Measurements from ENCODE around the gene NIPAL4. TPM values are rescaled to one million over a fixed set of nuclear protein-coding genes. Genes with fewer than 3 reads are reported as not detected.

The NIPAL4 gene
- total RNA-seq, 1 donor from 2014 or later: 10.8 TPM

DNA sequence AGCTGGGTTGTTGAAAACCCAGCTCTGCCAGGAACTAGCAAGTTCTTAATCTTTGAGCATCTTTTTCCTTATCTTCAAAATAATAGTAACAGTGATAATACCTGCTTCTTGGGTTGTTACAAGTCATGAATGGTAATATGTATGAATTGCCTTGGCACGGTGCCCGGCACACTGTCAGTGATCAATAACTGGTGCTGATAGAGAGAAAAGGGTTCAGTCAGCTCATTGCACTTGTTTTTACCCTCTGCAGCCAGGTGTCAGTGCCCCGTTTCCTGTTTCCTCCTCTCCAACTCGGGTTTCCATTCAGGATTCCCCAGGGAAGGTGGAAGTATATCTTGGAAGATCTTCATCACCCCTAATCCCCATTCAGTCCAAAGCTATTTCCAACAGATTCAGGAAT, 15.8 kb upstream of the NIPAL4 start:
- Mint-ChIP-seq H3K4me3 (ENCODE audit: unreplicated experiment) (no peak overlapping the region), H3K27ac (ENCODE audit: unreplicated experiment) (no peak overlapping the region), H3K4me1 (ENCODE audit: low read depth, unreplicated experiment) (peaks cover 13% of the 10 kb centered on the region), H3K9me3 (ENCODE audit: unreplicated experiment) (peaks cover 2% of the 10 kb centered on the region), H3K36me3 (ENCODE audit: low read depth, unreplicated experiment) (no peaks in the 10 kb centered on the region), H3K27me3 (ENCODE audit: low read depth, unreplicated experiment) (peaks cover 6% of the 10 kb centered on the region)
- H3K27ac ChIP-seq (ENCODE audit: low read depth, low read length): no peak overlapping the region
- FAIRE-seq (no peak), DNase-seq (ENCODE audit: low read depth) (no peak)
- no peak overlapping the region for H3K4me2 ChIP-seq (ENCODE audit: low read length)
- no peak overlapping the region for H3K9ac ChIP-seq (ENCODE audit: low read length)
- no peaks in the 10 kb centered on the region for H4K20me1 ChIP-seq (ENCODE audit: insufficient read depth, low read length)
- H3K4me3 ChIP-seq (ENCODE audit: insufficient read depth, low read depth, low read length): no peak overlapping the region
- no peak overlapping the region for H2AFZ ChIP-seq (ENCODE audit: low read depth, low read length)
- H3K27me3 ChIP-seq (ENCODE audit: insufficient read depth, low read length): no peaks in the 10 kb centered on the region
- TF ChIP-seq EZH2 (IDR thresholded peaks at IDR 0.05; ENCODE audit: insufficient read depth, low read length) (no peak), CTCF (IDR thresholded peaks at IDR 0.05; ENCODE audit: insufficient read depth, low read depth, low read length) (no peak)
- no peaks in the 10 kb centered on the region for H3K36me3 ChIP-seq (ENCODE audit: insufficient read depth, low read length)
- H3K9me3 ChIP-seq (ENCODE audit: insufficient read depth, low read depth, low read length): no peaks in the 10 kb centered on the region
- no peaks in the 10 kb centered on the region for H3K79me2 ChIP-seq (ENCODE audit: insufficient read depth, low read length)
- H3K4me1 ChIP-seq (ENCODE audit: insufficient read depth, low read length): peaks cover 4% of the 10 kb centered on the region

GRCh38 chr5:157445745-157446411, 14.1 kb upstream of the NIPAL4 start:
- FAIRE-seq: no peak

More at GRCh38 chr5:157445745-157446411, 14.1 kb upstream of the NIPAL4 start:
- no peak for TF ChIP-seq CTCF (IDR thresholded peaks at IDR 0.05; ENCODE audit: insufficient read depth, low read depth, low read length)
- no peak for TF ChIP-seq EZH2 (IDR thresholded peaks at IDR 0.05; ENCODE audit: insufficient read depth, low read length)
- Mint-ChIP-seq H3K27me3 (ENCODE audit: low read depth, unreplicated experiment) (peaks cover 6% of the 10 kb centered on the region), H3K36me3 (ENCODE audit: low read depth, unreplicated experiment) (no peaks in the 10 kb centered on the region), H3K4me3 (ENCODE audit: unreplicated experiment) (no peak overlapping the region), H3K9me3 (ENCODE audit: unreplicated experiment) (no peaks in the 10 kb centered on the region), H3K4me1 (ENCODE audit: low read depth, unreplicated experiment) (peaks cover 13% of the 10 kb centered on the region), H3K27ac (ENCODE audit: unreplicated experiment) (no peak overlapping the region)
- H3K27me3 ChIP-seq (ENCODE audit: insufficient read depth, low read length): no peaks in the 10 kb centered on the region
- no peak overlapping the region for H3K4me2 ChIP-seq (ENCODE audit: low read length)
- DNase-seq (ENCODE audit: low read depth): no peak
- H3K36me3 ChIP-seq (ENCODE audit: insufficient read depth, low read length): no peaks in the 10 kb centered on the region
- no peak overlapping the region for H3K27ac ChIP-seq (ENCODE audit: low read depth, low read length)
- no peak overlapping the region for H2AFZ ChIP-seq (ENCODE audit: low read depth, low read length)
- H3K4me1 ChIP-seq (ENCODE audit: insufficient read depth, low read length): peaks cover 4% of the 10 kb centered on the region
- no peaks in the 10 kb centered on the region for H3K79me2 ChIP-seq (ENCODE audit: insufficient read depth, low read length)
- H3K9ac ChIP-seq (ENCODE audit: low read length): no peak overlapping the region
- no peak overlapping the region for H3K4me3 ChIP-seq (ENCODE audit: insufficient read depth, low read depth, low read length)
- H4K20me1 ChIP-seq (ENCODE audit: insufficient read depth, low read length): no peaks in the 10 kb centered on the region
- no peaks in the 10 kb centered on the region for H3K9me3 ChIP-seq (ENCODE audit: insufficient read depth, low read depth, low read length)

Data from astrocyte (in vitro differentiated cells and primary cell).